Neural progenitor cell (in vitro differentiated cells): ENCODE results near the gene MANSC4.

Source experiments
- EZH2phosphoT487 ChIP-seq: fragments of 200-600 bp; sonication (generic); IDR thresholded peaks from 2 replicates; pipeline ENCODE4 v1.6.1; 2017; ENCODE audit warnings: antibody characterized with exemption
- TF ChIP-seq, protein P1 (sequence below): fragments of 200-600 bp; sonication (generic); IDR thresholded peaks from 2 replicates; pipeline ENCODE4 v1.5.1; 2017; ENCODE audit warnings: antibody characterized with exemption, mild to moderate bottlenecking

DNA sequence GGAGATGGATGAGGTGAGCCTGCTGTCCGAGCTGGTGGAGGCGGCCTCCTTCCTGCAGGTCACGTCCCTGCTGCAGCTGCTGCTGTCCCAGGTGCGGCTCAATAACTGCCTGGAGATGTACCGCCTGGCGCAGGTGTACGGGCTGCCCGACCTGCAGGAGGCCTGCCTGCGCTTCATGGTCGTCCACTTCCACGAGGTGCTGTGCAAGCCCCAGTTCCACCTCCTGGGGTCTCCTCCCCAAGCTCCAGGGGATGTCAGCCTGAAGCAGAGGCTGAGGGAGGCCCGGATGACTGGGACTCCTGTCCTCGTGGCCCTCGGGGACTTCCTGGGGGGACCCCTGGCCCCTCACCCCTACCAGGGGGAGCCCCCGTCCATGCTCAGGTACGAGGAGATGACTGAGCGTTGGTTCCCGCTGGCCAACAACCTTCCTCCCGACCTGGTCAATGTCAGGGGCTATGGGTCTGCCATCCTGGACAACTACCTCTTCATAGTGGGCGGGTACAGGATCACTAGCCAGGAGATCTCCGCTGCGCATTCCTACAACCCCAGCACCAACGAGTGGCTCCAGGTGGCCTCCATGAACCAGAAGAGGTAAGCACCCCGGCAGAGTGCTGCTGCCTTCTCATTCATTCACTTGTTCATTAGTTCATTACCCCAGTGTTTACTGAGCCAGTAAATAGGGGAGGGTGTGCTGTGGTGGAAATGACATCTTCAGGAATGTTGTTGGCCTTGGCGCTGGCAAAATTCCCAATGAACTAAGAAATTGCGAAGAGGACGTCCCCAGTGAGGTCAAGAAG lies 774 bp upstream of the MANSC4 start:
- TF ChIP-seq, protein P1, sequence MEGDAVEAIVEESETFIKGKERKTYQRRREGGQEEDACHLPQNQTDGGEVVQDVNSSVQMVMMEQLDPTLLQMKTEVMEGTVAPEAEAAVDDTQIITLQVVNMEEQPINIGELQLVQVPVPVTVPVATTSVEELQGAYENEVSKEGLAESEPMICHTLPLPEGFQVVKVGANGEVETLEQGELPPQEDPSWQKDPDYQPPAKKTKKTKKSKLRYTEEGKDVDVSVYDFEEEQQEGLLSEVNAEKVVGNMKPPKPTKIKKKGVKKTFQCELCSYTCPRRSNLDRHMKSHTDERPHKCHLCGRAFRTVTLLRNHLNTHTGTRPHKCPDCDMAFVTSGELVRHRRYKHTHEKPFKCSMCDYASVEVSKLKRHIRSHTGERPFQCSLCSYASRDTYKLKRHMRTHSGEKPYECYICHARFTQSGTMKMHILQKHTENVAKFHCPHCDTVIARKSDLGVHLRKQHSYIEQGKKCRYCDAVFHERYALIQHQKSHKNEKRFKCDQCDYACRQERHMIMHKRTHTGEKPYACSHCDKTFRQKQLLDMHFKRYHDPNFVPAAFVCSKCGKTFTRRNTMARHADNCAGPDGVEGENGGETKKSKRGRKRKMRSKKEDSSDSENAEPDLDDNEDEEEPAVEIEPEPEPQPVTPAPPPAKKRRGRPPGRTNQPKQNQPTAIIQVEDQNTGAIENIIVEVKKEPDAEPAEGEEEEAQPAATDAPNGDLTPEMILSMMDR, result no peak
- no peak for TF ChIP-seq EZH2phosphoT487
